GM21723 (cell line): ENCODE data around the gene ARHGAP35.
"Not testable (repeated sequence)": the region's sequence is repeated elsewhere in the genome, so short reads cannot be mapped to it uniquely, and the experiment has no call there.

ENCODE experiments used
- ATAC-seq: cut with Tn5 transposase; IDR thresholded peaks from one replicate; pipeline ENCODE4 v1.9.1; 2021; ENCODE audit warnings: mild to moderate bottlenecking, moderate library complexity; ENCODE audit not compliant: unreplicated experiment

Gene ARHGAP35

GRCh38 chr19:46842791-46843190 lies 18.0 kb upstream of the ARHGAP35 start:
- no peak for ATAC-seq

GRCh38 chr19:46844067-46844489 lies 16.7 kb upstream of the ARHGAP35 start:
- no peak for ATAC-seq

GRCh38 chr19:46845959-46846459 lies 14.8 kb upstream of the ARHGAP35 start:
- no peak for ATAC-seq

- ATAC-seq = no peak
These were observed 13.3 kb upstream of the ARHGAP35 start for GRCh38 chr19:46847528-46847927.

GRCh38 chr19:46848389-46848788 lies 12.4 kb upstream of the ARHGAP35 start:
- no peak for ATAC-seq

GRCh38 chr19:46849610-46850009 lies 11.2 kb upstream of the ARHGAP35 start:
- ATAC-seq = no peak

GRCh38 chr19:46850228-46851203 lies 10.3 kb upstream of the ARHGAP35 start, which contains the start of gene AP2S1:
Gene AP2S1, minus strand, starts transcription at chr19:46850846. Its CDS starts 80 bp downstream, at chr19:46850766.
- ATAC-seq = peak; percentile 92

- ATAC-seq = no peak
These were observed 8.0 kb upstream of the ARHGAP35 start for GRCh38 chr19:46852830-46853229.

GRCh38 chr19:46854698-46855097 lies 6.1 kb upstream of the ARHGAP35 start:
- not testable (repeated sequence) for ATAC-seq

GRCh38 chr19:46856062-46857022 lies 4.5 kb upstream of the ARHGAP35 start:
- peak; percentile 50 for ATAC-seq

- no peak for ATAC-seq
These were observed 1.1 kb upstream of the ARHGAP35 start for GRCh38 chr19:46859637-46860124.

- ATAC-seq = peak; percentile 56
These were observed 512 bp upstream of the ARHGAP35 start for GRCh38 chr19:46860125-46860845.

- ATAC-seq = no peak
These were observed 1.1 kb downstream of the ARHGAP35 start for GRCh38 chr19:46861691-46862502.

GRCh38 chr19:46862503-46862834 lies 1.7 kb downstream of the ARHGAP35 start:
- no peak for ATAC-seq

GRCh38 chr19:46862974-46863632 lies 2.3 kb downstream of the ARHGAP35 start:
- no peak for ATAC-seq

GRCh38 chr19:46863818-46864629 lies 3.2 kb downstream of the ARHGAP35 start:
- no peak for ATAC-seq

- ATAC-seq = no peak
These were observed 5.8 kb downstream of the ARHGAP35 start for GRCh38 chr19:46866407-46867136.
